ENCODE data around the gene ELMO1.

ELMO1 gene

GRCh38 chr7:36810032-36810431, 638.6 kb downstream of the ELMO1 start:
- Histone ChIP-seq H3K27ac (ENCODE audit: poor library complexity, severe bottlenecking) (no peak overlapping the region), H3K27me3 (ENCODE audit: insufficient read depth, poor library complexity, severe bottlenecking) (no peaks in the 10 kb centered on the region), H3K4me3 (ENCODE audit: severe bottlenecking) (no peak overlapping the region), H3K4me1 (ENCODE audit: insufficient read depth, poor library complexity, severe bottlenecking) (no peaks in the 10 kb centered on the region), H3K36me3 (ENCODE audit: low read depth) (no peaks in the 10 kb centered on the region), H3K9me3 (ENCODE audit: severe bottlenecking) (no peaks in the 10 kb centered on the region)
- ATAC-seq (ENCODE audit: low read depth), result no peak
- no peak for DNase-seq (ENCODE audit: low spot score)
- TF ChIP-seq, protein P1, sequence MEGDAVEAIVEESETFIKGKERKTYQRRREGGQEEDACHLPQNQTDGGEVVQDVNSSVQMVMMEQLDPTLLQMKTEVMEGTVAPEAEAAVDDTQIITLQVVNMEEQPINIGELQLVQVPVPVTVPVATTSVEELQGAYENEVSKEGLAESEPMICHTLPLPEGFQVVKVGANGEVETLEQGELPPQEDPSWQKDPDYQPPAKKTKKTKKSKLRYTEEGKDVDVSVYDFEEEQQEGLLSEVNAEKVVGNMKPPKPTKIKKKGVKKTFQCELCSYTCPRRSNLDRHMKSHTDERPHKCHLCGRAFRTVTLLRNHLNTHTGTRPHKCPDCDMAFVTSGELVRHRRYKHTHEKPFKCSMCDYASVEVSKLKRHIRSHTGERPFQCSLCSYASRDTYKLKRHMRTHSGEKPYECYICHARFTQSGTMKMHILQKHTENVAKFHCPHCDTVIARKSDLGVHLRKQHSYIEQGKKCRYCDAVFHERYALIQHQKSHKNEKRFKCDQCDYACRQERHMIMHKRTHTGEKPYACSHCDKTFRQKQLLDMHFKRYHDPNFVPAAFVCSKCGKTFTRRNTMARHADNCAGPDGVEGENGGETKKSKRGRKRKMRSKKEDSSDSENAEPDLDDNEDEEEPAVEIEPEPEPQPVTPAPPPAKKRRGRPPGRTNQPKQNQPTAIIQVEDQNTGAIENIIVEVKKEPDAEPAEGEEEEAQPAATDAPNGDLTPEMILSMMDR (IDR thresholded peaks at IDR 0.05; ENCODE audit: poor library complexity, severe bottlenecking), result no peak

DNA sequence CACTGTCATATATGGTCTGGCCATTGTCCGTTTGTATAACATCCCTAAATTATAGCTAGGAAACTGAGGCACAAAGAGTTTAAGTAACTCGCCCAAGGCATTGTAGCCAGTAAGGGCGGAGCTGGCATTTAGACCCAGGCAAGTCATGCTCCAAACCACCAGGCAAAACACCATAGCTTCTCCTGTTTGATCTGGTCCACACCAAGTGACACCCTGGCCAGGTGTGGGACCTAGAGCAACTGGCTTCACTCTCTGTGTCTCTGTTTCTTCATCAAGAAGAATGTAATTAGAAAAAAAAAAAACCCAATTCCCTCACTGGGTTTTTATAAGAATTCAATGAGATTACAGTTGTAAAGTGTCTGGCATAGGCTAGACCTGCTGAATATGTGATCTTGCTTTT, 639.2 kb downstream of the ELMO1 start:
- Histone ChIP-seq H3K36me3 (ENCODE audit: low read depth) (no peaks in the 10 kb centered on the region), H3K9me3 (ENCODE audit: severe bottlenecking) (no peaks in the 10 kb centered on the region), H3K4me1 (ENCODE audit: insufficient read depth, poor library complexity, severe bottlenecking) (no peaks in the 10 kb centered on the region), H3K27ac (ENCODE audit: poor library complexity, severe bottlenecking) (no peak overlapping the region), H3K27me3 (ENCODE audit: insufficient read depth, poor library complexity, severe bottlenecking) (no peaks in the 10 kb centered on the region), H3K4me3 (ENCODE audit: severe bottlenecking) (no peak overlapping the region)
- ATAC-seq (ENCODE audit: low read depth) (no peak), DNase-seq (ENCODE audit: low spot score) (no peak)
- TF ChIP-seq, protein P1 (IDR thresholded peaks at IDR 0.05; ENCODE audit: poor library complexity, severe bottlenecking), result no peak

GRCh38 chr7:36809086-36809485, 639.6 kb downstream of the ELMO1 start:
- TF ChIP-seq, protein P1 (IDR thresholded peaks at IDR 0.05; ENCODE audit: poor library complexity, severe bottlenecking), result no peak
- Histone ChIP-seq H3K4me1 (ENCODE audit: insufficient read depth, poor library complexity, severe bottlenecking) (no peaks in the 10 kb centered on the region), H3K36me3 (ENCODE audit: low read depth) (no peaks in the 10 kb centered on the region), H3K4me3 (ENCODE audit: severe bottlenecking) (no peak overlapping the region), H3K9me3 (ENCODE audit: severe bottlenecking) (no peaks in the 10 kb centered on the region), H3K27ac (ENCODE audit: poor library complexity, severe bottlenecking) (no peak overlapping the region), H3K27me3 (ENCODE audit: insufficient read depth, poor library complexity, severe bottlenecking) (no peaks in the 10 kb centered on the region)
- no peak for ATAC-seq (ENCODE audit: low read depth)
- DNase-seq (ENCODE audit: low spot score), result no peak

DNA sequence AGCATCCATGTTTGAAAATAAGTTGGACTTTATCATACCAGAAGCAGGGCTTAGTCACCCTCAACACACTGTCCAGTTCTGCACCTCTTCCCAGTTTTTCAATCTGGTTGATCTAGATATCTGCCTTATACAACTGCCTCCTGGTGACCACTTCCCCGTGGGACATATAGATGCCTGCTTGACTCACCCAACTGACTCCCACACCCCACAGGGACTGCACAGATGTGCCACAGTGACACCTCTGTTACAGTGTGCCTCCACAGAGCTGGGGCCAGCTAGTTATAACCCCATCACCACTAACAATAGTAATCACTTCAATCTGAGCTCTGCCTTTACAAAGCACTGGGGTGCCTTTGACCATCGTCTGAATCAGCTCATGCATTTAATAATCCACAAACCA, 641.8 kb downstream of the ELMO1 start:
- DNase-seq (ENCODE audit: low spot score), result no peak
- Histone ChIP-seq H3K4me1 (ENCODE audit: insufficient read depth, poor library complexity, severe bottlenecking) (no peaks in the 10 kb centered on the region), H3K27me3 (ENCODE audit: insufficient read depth, poor library complexity, severe bottlenecking) (no peaks in the 10 kb centered on the region), H3K27ac (ENCODE audit: poor library complexity, severe bottlenecking) (no peak overlapping the region), H3K4me3 (ENCODE audit: severe bottlenecking) (no peak overlapping the region), H3K36me3 (ENCODE audit: low read depth) (no peaks in the 10 kb centered on the region), H3K9me3 (ENCODE audit: severe bottlenecking) (no peaks in the 10 kb centered on the region)
- no peak; the same call in 2 of the 3 replicates for ATAC-seq (ENCODE audit: low read depth)
- TF ChIP-seq, protein P1 (IDR thresholded peaks at IDR 0.05; ENCODE audit: poor library complexity, severe bottlenecking), result no peak

Data from RWPE2 (cell line).